HG03442 (cell line): Measurements from ENCODE around the gene TADA1.

Source experiments
- ATAC-seq: cut with Tn5 transposase; IDR thresholded peaks from one replicate; pipeline ENCODE4 v1.9.1; 2021; ENCODE audit warnings: mild to moderate bottlenecking, moderate library complexity; ENCODE audit not compliant: unreplicated experiment

Gene TADA1

DNA sequence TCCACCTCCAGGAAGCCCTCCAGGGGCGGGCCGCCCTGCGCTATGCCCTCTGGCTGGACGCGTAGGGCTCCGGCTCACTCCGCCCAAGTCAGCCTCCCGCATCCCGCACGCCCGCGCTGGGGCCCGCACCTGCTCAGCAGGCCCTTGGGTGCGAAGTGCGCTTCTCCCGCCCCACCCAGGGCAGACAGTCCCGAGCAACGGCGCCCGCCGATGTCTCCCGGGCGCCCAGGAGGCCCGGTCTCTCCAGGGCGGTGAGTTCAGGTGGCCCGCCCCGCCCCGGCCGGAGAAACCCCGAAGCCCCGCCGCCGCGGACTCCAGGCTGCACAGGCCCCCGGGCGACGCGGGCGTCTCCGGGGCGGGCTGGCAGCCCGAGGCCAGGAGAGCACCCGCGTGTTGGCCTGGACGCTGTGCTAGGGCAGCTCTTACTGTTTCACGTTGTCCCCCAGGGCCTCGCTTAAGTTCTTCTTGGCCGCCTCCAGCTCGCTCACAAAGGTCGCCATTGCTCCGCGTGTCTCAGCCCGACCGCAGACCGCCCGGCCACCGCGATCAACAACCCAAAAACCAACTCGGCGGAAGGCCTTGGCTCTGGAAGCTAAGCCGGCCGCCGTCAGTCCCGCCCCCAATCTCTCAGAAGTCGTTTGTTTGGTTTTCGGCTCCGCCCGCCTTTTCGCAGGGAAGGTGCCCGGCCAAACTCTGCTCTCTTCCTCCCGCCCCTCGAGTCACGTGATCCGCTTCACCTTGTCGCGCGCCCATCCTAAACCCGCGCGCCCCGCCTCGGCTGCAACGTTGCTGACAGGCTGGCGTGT, at the start of gene TADA1:
TSS of gene TADA1 (minus strand) at position 531 of the 806 bp plus-strand sequence. CDS start at position 500, 31 bp downstream.
- ATAC-seq, result peak; percentile 89

DNA sequence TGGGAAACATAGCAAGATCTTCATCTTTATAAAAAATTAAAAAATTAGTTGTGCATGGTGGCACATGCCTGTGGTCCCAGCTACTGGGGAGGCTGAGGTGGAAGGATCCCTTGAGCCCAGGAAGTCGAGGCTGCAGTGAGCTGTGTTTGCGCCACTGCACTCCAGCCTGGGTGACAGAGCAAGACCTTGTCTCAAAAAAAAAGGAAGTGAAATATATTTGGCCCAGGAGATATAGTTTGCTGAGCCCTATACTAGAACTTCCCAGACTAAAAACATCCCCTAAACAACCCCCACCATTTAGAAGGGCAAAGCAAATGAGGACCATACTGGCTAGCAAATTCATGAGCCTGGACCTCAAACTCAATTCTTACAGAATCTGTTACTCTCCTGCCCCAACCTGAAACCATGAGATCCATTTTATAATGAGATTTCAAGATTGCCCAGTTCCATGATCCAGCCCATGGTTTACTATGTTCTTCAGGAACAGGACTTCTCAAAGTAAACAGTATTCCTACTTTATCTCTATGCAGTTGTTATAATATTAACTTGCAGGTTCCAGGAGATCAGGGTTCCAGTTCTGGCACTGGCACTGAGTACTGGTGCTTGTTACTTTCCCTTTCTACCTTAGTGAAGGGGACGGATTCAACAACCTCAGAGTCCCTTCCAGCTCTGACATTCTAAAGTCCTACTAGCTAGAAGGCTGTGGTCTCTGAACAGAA, 48.9 kb upstream of the TADA1 start:
- peak; percentile 80 for ATAC-seq

DNA sequence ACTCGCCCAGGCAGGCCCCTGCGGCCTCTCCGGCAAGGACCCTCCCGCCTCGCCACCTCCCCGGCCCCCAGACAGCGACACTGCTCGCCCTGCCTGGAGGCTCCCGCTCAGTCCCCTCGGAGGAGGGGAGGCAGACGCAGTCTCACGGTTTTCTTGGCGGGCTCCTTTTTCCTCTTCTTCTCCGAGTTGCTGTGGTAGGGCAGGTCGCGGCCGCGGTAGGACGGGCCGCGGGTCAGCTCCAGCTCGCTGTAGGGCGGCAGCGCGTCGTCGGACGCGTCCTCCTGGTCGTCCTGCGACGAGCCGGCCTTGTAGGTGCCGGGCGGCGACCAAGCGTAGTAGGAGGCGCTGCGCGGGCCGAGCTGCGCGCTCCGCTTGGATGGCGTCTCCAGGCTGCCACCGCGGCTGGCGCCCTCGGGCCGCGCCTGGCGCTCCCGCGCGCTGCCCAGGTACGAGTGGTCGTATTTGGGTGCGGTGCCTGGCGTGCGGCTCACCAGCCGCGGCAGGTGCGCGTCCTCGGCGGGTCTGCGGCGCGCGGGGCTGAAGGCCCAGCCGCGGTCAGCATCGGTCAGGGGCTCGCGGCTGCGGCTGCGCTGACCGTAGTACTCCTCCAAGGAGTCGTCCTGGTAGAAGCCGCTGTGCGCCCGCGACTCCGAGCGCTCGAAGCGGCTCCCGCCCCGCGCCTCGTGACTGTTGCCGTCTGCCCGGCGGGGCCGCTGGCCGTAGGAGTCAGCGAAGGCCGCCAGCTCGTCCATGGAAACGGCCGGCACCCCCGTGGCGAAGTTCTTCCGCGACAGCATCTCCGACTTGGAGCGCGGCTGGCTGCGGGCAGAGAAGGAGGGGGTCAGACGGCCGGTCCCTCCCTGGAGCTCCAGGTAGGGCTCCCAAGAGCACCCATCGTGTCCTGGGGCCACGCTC, 44.8 kb upstream of the TADA1 start:
- no peak for ATAC-seq

GRCh38 chr1:166918956-166919316, 42.9 kb upstream of the TADA1 start:
- ATAC-seq, result no peak

- no peak for ATAC-seq
Observed at GRCh38 chr1:166918088-166918955, 42.3 kb upstream of the TADA1 start.

GRCh38 chr1:166915941-166916340, 39.9 kb upstream of the TADA1 start:
- ATAC-seq, result no peak

DNA sequence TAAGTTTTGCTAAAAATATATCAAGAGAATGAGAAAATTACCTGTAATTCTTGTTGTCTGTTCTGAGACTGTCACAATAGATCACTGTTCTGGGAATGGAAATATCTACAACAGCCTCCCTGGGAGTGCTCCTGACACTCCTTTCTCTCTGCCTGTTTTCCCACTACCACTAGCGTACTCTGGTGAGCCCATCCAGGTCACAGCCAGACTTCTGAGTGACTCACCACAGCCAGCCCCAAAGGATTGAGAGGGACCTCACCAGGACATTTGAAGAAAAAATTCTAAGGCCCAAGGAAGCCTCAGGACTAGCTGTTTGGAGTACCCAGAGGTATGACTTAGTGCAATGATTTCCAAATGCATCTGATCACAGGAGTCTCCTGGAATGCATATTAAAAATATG, 39.0 kb upstream of the TADA1 start:
- no peak for ATAC-seq

- no peak for ATAC-seq
Observed at GRCh38 chr1:166914111-166914510, 38.0 kb upstream of the TADA1 start.

GRCh38 chr1:166911624-166912023, 35.6 kb upstream of the TADA1 start:
- ATAC-seq, result no peak

DNA sequence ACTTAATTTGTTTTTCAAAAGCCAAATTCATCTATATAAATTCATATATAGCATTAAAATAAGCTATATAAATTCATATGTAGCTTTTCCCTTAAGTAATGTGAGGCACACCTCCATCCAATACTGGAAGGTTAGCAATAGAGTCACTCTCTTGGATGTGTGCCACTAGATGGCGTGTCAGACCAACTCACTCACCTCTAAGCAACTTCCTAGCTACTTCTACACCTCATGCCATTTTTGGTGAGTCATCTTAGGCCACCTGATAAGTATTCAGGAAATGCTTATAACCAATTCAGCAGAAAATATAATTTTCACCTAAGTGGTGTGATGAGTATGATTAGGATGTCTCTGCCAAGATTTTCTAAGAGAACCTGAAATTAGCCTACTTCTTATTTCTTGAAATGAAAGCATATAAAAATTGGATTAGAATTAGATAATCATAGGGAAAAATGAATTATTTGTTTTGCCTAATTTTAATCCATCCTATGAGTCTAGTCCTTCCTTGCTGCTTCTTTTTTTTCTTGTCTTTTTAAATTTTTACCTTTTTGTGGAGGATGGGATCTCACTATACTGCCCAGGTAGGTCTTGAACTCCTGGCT, 34.4 kb upstream of the TADA1 start:
- ATAC-seq, result peak; percentile 98

GRCh38 chr1:166908942-166909341, 32.9 kb upstream of the TADA1 start:
- ATAC-seq, result no peak

GRCh38 chr1:166907763-166908162, 31.7 kb upstream of the TADA1 start:
- ATAC-seq, result no peak

GRCh38 chr1:166907051-166907450, 31.0 kb upstream of the TADA1 start:
- ATAC-seq, result no peak

- ATAC-seq, result no peak
Observed at GRCh38 chr1:166906647-166907046, 30.6 kb upstream of the TADA1 start.

DNA sequence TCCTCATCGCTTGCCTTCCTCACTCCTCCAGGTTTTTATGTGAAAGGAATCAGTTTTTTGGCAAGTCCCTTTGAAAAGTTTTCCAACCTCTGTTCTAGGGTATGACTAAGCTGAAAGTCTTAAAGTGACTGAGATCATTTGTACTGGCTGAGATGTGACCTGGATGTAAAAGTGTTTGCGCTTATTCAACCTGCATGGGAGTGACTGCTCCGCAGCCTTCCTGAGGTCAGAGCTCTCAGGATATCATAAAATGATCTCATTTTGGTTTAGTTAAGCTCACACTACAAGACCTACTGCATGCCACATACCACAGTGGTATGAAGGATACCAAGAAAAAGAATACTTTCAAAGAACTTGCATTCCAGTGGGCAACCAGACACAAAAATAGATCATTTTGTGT, 29.8 kb upstream of the TADA1 start:
- no peak for ATAC-seq

GRCh38 chr1:166905136-166905535, 29.1 kb upstream of the TADA1 start:
- ATAC-seq, result no peak

DNA sequence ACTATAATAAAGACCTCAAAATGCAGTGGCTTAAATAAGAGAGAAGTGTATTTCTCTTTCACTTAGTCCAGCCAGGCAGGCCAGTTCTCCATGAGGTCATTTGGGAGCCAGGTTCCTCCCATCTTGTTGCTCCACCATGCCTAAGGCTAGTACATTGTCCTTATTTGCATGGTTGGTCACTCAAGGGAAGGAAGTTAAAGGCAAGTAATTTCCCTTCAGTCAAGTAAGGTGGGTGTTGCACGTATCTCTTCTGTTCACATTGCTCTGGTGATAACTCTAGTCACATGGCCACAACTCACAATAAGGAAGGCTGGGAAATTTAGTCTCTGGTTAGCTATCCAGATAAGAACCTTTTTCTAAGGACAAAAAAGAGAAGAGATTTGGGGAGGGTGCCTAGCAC, 27.2 kb upstream of the TADA1 start:
- ATAC-seq, result no peak

DNA sequence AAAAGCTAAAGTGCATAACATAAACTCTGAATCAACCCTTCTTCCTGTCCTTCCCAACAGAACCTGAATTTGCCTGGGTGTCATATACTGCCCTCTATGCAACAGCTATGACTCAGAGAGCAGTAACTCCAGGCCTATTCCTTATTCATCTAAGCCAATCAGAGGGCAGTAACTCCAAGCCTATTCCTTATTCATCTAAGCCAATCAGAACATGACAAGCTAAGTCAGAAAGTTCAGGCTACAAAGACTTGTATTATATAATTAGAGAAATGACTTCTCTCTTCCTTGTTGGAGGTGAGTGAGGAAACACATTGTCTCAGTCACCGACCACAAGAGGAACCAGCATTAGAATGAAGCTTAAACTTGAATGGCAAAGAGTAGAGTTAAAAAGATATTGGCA, 26.2 kb upstream of the TADA1 start:
- ATAC-seq, result no peak

- no peak for ATAC-seq
Observed at GRCh38 chr1:166900987-166901386, 24.9 kb upstream of the TADA1 start.

GRCh38 chr1:166899769-166900168, 23.7 kb upstream of the TADA1 start:
- ATAC-seq, result no peak
